Stimulated activated CD4-positive, alpha-beta T cell treated with anti-CD3 and anti-CD28 coated beads, Interleukin-4, amount 100 ng/mL, for 1 hour (primary cell): ENCODE data around the gene FCMR.

Experiments
- DNase-seq: peaks from one replicate; pipeline ENCODE4 v3.0.0-alpha.2; 2020

FCMR gene

GRCh38 chr1:206898089-206898914, 23.4 kb downstream of the FCMR start:
- no peak for DNase-seq

DNA sequence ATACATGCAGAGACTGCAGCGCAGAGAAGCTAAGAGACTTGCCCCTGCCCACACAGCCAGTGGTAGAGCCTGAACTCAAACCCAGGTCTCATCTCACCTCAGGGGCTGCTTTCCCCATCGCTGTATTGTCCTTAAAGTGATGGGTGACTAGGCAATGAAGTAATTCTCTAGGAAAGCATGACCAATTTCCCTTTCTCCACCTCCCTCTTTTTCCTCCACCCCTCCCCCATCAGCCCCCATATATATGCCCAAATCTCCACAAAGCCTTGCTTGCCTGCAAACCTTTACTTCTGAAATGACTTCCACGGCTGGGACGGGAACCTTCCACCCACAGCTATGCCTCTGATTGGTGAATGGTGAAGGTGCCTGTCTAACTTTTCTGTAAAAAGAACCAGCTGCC, 24.6 kb downstream of the FCMR start, which contains the start of gene IL24:
Gene IL24, plus strand, starts transcription at position 269 of the 400 bp plus-strand sequence. CDS start 390 bp downstream, outside the sequence.
- peak; percentile 33 for DNase-seq

- no peak for DNase-seq
Measured at GRCh38 chr1:206896261-206896660, 25.5 kb downstream of the FCMR start.

- DNase-seq: no peak
Measured at GRCh38 chr1:206895837-206896242, 25.9 kb downstream of the FCMR start.

DNA sequence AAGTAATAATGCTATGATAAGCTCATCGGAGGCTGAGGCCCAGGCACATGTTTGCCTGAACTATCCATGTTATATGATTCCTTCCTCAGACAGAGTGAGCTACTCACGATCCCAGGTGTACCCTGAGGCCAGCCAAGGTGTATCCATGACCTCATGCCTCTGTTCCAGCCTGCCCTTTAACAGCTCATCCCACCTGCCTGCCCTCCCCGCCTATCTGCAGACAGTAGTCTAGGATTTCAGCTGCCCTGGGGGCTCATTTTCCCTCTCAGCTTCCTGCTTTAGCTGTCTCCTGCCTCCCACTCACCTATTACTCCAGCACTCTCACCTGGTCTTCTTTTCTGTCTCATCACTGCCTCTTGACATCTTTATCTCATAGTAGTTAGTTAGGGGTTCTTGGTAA, 26.4 kb downstream of the FCMR start:
- DNase-seq: no peak

GRCh38 chr1:206893380-206893779, 28.4 kb downstream of the FCMR start:
- no peak for DNase-seq

- DNase-seq: no peak
Measured at GRCh38 chr1:206892351-206892984, 29.3 kb downstream of the FCMR start.

- DNase-seq: no peak
Measured at GRCh38 chr1:206891412-206891811, 30.3 kb downstream of the FCMR start.

GRCh38 chr1:206890125-206891060, 31.3 kb downstream of the FCMR start:
- no peak for DNase-seq

DNA sequence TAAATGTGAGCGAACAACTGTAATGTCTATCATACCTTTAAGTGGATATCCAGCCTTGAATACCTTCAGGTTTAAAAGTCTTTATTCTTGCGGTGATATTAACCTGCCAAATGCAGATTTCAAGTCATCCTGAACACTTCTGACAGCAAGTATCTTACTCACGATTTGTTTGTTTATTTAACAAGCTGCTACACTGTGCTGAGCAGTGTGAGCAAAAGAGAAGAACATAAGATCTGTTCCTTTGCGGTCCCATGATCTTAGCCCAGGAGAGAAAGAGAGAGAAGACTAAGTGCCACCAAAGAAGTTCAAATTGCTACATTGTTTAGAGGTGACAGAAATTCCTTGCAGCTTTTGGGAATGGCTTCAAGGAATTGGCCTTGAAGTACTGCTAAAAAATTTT, 34.0 kb downstream of the FCMR start:
- no peak for DNase-seq

GRCh38 chr1:206886831-206887230, 34.9 kb downstream of the FCMR start:
- no peak for DNase-seq

GRCh38 chr1:206885341-206886060, 36.2 kb downstream of the FCMR start:
- no peak for DNase-seq

GRCh38 chr1:206883876-206884275, 37.9 kb downstream of the FCMR start:
- no peak for DNase-seq

- no peak for DNase-seq
Measured at GRCh38 chr1:206883160-206883559, 38.6 kb downstream of the FCMR start.

DNA sequence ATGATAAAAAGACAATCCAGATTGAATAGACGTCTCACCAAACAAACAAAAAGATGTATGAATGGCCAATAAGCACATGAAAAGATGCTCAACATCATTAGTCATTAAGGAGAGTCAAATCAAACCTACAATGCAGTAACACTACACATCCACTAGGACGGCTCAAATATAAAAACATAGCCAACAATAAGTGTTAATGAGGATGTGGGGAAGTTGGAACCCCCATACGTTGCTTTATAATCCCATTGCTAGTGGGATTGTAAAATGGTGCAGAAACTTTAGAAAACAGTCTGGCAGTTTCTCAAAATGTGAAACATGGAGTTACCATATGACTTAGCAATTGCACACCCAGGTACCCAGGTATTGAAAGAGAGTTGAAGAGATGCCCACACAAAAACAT, 39.2 kb downstream of the FCMR start:
- DNase-seq: no peak

- no peak for DNase-seq
Measured at GRCh38 chr1:206880314-206880713, 41.4 kb downstream of the FCMR start.

DNA sequence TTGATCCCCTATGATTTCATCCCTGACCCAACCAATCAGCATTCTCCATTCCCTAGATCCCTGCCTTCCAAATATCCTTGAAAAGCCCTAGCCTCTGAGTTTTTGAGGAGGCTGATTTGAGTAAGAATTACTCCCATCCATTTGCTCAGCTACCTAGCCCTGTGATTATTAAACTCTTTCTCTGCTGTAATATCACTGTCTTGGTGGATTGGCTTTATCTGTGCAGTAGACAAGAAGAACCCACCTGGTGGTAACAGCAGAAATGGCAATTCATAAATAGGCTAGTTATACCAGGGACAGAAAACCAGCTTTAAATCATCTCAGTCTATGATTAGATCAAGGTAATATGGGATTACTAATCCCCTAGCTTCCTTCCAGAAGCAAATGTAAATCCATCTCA, 43.3 kb downstream of the FCMR start:
- DNase-seq: no peak

- DNase-seq: no peak
Measured at GRCh38 chr1:206875752-206876377, 45.9 kb downstream of the FCMR start.

- no peak for DNase-seq
Measured at GRCh38 chr1:206873603-206874188, 48.0 kb downstream of the FCMR start.

DNA sequence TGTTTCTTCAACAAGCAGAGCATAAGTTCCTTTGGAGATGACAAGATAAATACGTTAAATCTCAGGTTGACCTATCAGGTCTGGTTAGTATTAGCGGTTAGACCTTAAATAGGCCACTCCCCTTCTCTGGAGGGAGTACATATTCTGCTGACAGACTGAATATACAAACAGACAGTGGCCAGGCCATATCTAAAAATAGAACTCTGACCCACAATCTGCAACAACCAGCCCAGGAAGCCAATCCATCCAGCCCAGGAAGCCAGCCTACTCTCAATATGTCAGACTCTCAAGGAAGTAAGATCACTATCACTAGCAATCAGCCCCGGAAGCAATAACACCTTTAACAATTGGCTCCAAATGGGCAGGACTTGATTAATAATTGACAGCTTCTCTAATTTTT, 49.6 kb downstream of the FCMR start:
- DNase-seq: no peak

DNA sequence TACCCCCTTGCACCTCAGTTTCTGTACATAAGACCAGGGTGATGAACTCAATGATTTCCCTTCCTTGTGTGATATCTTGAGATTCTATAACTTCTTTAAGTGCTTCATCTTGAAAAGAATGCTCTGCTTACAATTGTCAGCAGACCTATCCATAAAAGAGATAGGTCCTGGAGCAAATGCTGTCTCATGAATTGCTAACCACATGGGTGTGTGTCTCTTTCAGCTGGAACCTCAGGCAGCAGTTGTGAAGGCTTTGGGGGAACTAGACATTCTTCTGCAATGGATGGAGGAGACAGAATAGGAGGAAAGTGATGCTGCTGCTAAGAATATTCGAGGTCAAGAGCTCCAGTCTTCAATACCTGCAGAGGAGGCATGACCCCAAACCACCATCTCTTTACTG, 53.5 kb downstream of the FCMR start:
- DNase-seq: no peak

DNA sequence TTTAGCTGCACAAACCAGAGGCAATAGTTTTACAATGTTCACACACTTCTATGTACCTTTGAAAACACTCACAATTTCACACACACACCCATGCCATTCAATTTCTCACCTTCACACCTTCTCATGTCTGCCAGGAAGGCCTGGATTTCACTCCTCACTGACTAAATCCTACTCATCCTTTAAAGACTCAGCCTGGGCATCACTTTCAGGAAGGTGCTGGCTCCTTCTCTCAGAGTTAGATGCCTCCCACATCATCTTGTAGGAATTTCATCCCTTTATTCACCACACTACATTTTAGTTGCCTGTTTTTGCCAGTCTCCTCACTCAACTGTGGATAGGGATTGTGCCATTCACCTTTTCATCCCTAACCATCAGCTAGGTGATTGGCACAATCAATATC, 54.0 kb downstream of the FCMR start:
- no peak for DNase-seq
